Pericardium fibroblast (primary cell): ENCODE data around the gene ATXN1. TPM values are rescaled to one million over a fixed set of nuclear protein-coding genes. Genes with fewer than 3 reads are reported as not detected.

Experiments used
- total RNA-seq: library from RNA; depleted of rRNA; stranded (reverse); fragments of >200 nt; gene quantifications from 2 replicates; pipeline ENCODE4 v1.2.3, GENCODE V29; 2015

Gene ATXN1
- total RNA-seq, result 13.0 and 29.2 TPM in 2 replicates

DNA sequence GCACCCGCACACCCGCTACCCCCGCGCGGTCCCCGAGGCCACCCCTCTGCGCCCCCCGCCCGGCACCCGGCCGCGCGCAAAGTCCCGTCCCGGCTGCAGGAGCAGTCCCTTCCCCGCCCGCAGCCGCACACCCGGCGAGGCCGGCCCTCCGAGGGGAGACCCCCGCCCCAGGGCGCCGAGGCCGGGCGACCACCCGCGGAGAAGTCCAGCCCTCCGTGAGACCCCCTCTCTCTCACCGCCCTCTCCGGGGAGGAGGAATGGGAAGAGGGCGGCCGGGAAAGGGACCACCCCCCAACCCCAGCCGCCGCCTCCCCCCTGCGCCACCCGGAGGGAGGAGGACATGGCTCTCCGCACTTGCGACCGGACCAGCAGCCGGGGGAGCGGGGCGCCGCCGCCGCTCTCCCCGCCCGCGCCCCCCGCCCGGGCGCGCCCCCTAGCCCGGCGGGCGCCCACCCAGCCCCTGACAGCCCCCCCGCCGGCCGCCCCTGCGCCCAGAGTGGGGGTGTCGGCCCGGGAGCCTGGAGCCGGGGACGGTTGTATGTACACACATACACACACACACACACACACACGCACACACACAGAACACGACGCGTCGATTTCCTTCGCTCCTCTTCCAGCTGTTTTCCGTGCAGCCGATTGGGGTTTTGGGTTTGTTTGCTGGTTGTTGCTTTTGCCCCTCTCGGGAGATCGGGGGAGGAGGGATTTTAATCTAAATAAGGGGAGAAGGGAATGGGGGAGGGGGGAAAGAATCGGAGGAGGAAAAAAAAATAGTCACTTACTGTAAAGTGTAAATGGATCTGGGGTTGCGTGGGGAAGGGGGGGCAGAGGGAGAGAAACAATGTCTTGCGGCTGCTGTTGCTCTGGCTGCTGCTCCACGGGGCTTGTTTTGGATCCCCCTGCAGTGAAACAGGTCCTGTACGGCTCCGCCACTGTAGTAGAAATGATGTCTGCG lies at the start of gene ATXN1:
TSS of gene ATXN1 (minus strand) at position 945 of the 955 bp plus-strand sequence.

